Lung (tissue), 12 donors: ENCODE data around the gene C21orf91. TPM values are rescaled to one million over a fixed set of nuclear protein-coding genes. Genes with fewer than 3 reads are reported as not detected.

Source experiments
- ATAC-seq: fragments of 200-7000 bp; cut with Tn5 transposase; one replicate; pipeline ENCODE4 v1.9.1; 2020; ENCODE audit warnings: moderate number of reproducible peaks; ENCODE audit not compliant: insufficient read depth, low FRiP score
- DNase-seq, 3 donors: peaks; one replicate each; pipeline ENCODE4 v3.0.0-alpha.2; 2013 to 2017
- H3K27ac ChIP-seq, 2 donors: one replicate each; pipeline ENCODE4 v1.5.1; 2013; ENCODE audit warnings: mild to moderate bottlenecking in 2 of 2, moderate library complexity in 2 of 2, control low read depth in 1 of 2, inconsistent platforms in 1 of 2, low read depth in 1 of 2, low read length in 1 of 2
- H3K27me3 ChIP-seq, 3 donors: one replicate each; pipeline ENCODE4 v1.5.1; 2013; ENCODE audit warnings: low read length in 2 of 3; ENCODE audit not compliant: control insufficient read depth in 3 of 3, insufficient read depth in 3 of 3
- H3K36me3 ChIP-seq, 4 donors: one replicate each; pipeline ENCODE4 v1.5.1; 2013; ENCODE audit warnings: low read length in 4 of 4, mild to moderate bottlenecking in 1 of 4, moderate library complexity in 1 of 4; ENCODE audit not compliant: control insufficient read depth in 4 of 4, insufficient read depth in 4 of 4
- H3K4me1 ChIP-seq, 5 donors: one replicate each; pipeline ENCODE4 v1.5.1; 2013; ENCODE audit warnings: low read length in 5 of 5, mild to moderate bottlenecking in 2 of 5, moderate library complexity in 1 of 5; ENCODE audit not compliant: control insufficient read depth in 5 of 5, insufficient read depth in 5 of 5
- H3K4me3 ChIP-seq: one replicate; pipeline ENCODE4 v1.5.1; 2013; ENCODE audit warnings: mild to moderate bottlenecking, control low read depth, moderate library complexity
- H3K9ac ChIP-seq, 2 donors: one replicate each; pipeline ENCODE4 v1.5.1; 2013; ENCODE audit warnings: low read length in 2 of 2, control low read depth in 1 of 2; ENCODE audit not compliant: insufficient read depth in 1 of 2
- H3K9me3 ChIP-seq, 4 donors: one replicate each; pipeline ENCODE4 v1.5.1; 2013; ENCODE audit warnings: low read length in 3 of 4, mild to moderate bottlenecking in 1 of 4, moderate library complexity in 1 of 4; ENCODE audit not compliant: control insufficient read depth in 4 of 4, insufficient read depth in 3 of 4
- whole genome bisulfite sequencing, 2 donors: extraction: QIAGEN DNeasy Blood & Tissue Kit; methylation state at CpG; one replicate each; pipeline ENCODE4 v1.1.7; 2013; 5-methylcytosine and 5-hydroxymethylcytosine counted together
- polyA plus RNA-seq, 2 donors: library from polyadenylated mRNA; stranded (reverse); fragments of 200-250 nt; gene quantifications; one replicate each; pipeline ENCODE4 v1.2.1, GENCODE V29; 2013
- total RNA-seq, 2 donors: library from RNA; depleted of rRNA in 1 of 2; stranded (reverse); fragments of >200 nt in 1 of 2; gene quantifications; one replicate each; pipeline ENCODE4 v1.2.1, GENCODE V29; 2014 to 2021
- TF ChIP-seq, protein P1 (sequence below): IDR thresholded peaks from 2 replicates; pipeline ENCODE4 v1.5.1; 2012; ENCODE audit warnings: mild to moderate bottlenecking; ENCODE audit errors: control extremely low read depth, extremely low read depth
- donor health status: control.
- donor health status: control.
- donor health status: Bipolar disorder and iron deficiency.
- donor health status: healthy.
- donor health status: DM: yes; HTN: yes; CAD: no.

C21orf91 gene
- total and polyA plus RNA-seq, 4 donors, result 2.8 to 19.0 (median 10.2) TPM

DNA sequence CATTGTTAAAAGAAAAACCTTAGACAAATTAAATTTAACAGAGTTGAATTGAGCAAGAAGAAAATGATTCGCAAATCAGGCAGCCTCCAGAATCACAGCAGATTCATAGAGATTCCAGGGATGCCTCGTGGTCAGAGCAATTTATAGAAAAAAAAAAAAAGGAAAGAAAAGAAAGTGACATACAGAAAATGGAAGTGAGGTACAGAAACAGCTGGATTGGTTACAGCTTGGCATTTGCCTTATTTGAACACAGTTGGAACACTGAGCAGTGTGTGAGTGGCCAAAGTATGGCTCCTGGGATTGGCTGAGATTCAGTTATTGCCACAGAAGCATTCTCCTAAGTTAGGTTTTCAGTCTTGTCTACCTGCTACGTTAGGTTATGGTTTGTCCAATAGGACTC lies 9.1 kb upstream of the C21orf91 start:
- no peaks in the 10 kb centered on the region for H3K9me3 ChIP-seq
- 71 to 84% methylated on average over 3 of the region's 3 CpGs for WGBS, 2 donors
- H3K27ac ChIP-seq, result no peak overlapping the region
- no peak for ATAC-seq
- TF ChIP-seq, protein P1, sequence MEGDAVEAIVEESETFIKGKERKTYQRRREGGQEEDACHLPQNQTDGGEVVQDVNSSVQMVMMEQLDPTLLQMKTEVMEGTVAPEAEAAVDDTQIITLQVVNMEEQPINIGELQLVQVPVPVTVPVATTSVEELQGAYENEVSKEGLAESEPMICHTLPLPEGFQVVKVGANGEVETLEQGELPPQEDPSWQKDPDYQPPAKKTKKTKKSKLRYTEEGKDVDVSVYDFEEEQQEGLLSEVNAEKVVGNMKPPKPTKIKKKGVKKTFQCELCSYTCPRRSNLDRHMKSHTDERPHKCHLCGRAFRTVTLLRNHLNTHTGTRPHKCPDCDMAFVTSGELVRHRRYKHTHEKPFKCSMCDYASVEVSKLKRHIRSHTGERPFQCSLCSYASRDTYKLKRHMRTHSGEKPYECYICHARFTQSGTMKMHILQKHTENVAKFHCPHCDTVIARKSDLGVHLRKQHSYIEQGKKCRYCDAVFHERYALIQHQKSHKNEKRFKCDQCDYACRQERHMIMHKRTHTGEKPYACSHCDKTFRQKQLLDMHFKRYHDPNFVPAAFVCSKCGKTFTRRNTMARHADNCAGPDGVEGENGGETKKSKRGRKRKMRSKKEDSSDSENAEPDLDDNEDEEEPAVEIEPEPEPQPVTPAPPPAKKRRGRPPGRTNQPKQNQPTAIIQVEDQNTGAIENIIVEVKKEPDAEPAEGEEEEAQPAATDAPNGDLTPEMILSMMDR, result no peak
- DNase-seq, result no peak
- H3K27me3 ChIP-seq, result no peaks in the 10 kb centered on the region
- H3K4me3 ChIP-seq, result no peak overlapping the region
- no peaks in the 10 kb centered on the region for H3K4me1 ChIP-seq
- H3K36me3 ChIP-seq, result no peaks in the 10 kb centered on the region
- no peak overlapping the region for H3K9ac ChIP-seq

DNA sequence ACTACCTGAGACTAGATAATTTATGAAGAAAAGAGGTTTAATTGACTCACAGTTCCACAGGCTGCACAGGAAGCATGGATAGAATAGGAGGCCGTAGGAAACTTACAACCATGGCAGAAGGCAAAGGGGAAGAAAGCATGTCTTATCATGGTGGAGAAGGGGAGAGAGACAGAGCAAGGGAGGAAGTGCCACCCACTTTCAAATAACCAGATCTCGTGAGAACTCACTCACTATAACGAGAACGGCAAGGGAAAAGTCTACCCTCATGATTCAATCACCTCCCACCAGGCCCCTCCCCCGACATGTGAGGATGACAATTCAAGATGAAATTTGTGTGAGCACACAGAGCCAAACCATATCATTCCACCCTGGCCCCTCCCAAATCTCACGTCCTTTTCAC lies 4.7 kb upstream of the C21orf91 start:
- ATAC-seq, result no peak
- H3K4me1 ChIP-seq, result peaks cover 0 to 3% (median 0%) of the 10 kb centered on the region in 5 donors
- H3K27me3 ChIP-seq, result no peaks in the 10 kb centered on the region
- TF ChIP-seq, protein P1, result no peak
- H3K9me3 ChIP-seq, result no peaks in the 10 kb centered on the region
- no peaks in the 10 kb centered on the region for H3K36me3 ChIP-seq
- H3K4me3 ChIP-seq, result no peak overlapping the region
- H3K27ac ChIP-seq, result no peak overlapping the region
- H3K9ac ChIP-seq, result no peak overlapping the region
- DNase-seq, result no peak
- WGBS, 2 donors, result 77 to 86% methylated on average over 6 of the region's 6 CpGs

DNA sequence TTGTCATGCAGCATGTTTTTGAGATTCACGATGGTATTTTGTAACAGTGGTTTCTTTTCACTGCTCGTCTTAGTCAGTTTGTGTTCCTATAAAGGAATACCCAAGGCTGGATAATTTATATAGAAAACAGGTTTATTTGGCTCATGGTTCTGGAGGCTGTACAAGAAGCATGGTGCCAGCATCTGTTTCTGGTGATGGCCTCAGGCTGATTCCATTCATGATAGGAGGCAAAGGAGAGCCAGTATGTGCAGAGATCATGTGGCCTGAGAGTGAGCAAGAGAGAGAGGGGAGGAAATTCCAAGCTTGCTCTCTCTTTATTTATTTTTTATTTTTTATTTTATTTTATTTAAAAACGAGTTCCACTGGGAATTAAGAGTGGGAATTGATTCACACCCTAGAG lies 2.0 kb upstream of the C21orf91 start:
- Histone ChIP-seq H3K4me3 (no peak overlapping the region), H3K9ac (no peak overlapping the region)
- 81 to 87% methylated on average over 3 of the region's 3 CpGs for WGBS, 2 donors

More for the DNA sequence above, 2.0 kb upstream of the C21orf91 start:
- ATAC-seq (no peak), DNase-seq (no peak)
- no peaks in the 10 kb centered on the region for H3K9me3 ChIP-seq
- H3K27me3 ChIP-seq, result no peaks in the 10 kb centered on the region
- no peak overlapping the region for H3K27ac ChIP-seq
- peaks cover 0 to 2% (median 0%) of the 10 kb centered on the region in 4 donors for H3K36me3 ChIP-seq
- peaks cover 0 to 10% (median 3%) of the 10 kb centered on the region in 5 donors for H3K4me1 ChIP-seq
- TF ChIP-seq, protein P1, result no peak
